ENCODE results near the gene C11orf58.

Gene C11orf58

DNA sequence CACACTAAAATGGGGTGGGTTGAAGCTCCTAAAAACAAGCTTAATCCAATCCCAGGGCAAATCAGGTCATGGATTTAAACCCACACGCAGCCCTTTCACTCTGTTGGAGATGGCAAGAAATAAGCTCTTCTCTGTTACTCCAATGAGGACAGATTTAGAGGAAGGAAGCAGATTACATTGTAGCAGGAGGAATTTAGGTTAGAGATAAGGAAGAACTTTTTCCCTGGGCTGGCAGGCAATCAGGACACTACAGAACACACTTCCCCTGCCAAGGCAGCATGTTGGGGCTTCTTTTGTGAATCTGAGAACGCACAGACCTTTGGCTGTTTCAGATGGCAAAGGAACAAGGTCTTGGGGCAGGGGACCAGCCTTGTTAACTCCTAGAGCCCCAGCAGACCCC is 46.2 kb downstream of the C11orf58 start:
- DNase-seq (ENCODE audit: low read depth in 2 of 2): no peak

DNA sequence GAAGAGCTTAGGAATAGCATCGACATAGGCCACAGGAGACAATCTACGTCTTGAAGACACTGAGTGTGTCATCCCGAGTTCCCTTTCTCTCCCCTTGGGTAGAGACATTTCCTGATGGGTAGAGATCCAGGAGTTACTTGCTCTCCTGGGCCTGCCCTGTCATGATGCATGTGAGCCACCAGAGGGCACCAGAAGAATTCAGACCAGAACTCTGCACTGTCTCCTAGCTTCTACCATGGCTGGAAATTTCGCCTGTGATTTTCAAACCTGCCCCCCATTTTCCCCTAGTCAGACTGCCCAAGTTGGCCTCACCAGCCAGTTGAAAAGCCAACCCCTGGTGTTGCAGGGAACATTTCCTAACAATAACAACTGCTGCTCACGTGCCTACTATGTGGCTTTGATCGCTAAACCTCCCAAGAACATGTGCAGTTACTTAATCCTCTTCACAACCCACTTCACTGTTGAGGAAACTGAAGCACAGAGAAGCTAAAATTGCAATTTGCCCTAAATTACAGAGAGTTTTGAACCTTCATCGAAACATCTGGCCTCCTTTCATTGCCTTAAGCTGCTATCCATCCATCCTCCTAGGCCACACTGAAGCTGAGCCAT is 47.2 kb downstream of the C11orf58 start:
- peak; percentile 9 to 33 for DNase-seq (ENCODE audit: low read depth in 2 of 2)

DNA sequence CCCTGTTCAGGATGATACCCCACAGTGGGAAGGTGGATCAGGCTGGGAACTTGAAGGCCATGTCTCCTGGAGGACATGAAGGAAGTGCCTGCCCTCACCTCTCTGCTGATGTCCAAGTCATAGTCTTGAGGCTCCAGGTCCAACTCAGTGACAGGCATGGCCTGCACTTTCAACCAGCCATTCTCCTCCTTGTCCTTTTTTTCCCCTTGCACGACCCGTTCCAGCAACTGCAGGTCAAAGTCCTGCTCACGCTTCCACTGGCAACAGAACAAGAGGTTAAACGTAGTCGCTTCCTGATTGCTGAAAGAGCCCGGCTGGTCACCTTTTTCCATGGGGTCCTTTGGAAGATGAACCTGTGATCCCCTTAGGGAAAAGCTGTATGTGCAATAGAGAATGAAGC is 47.7 kb downstream of the C11orf58 start:
- DNase-seq (ENCODE audit: low read depth in 2 of 2): no peak

DNA sequence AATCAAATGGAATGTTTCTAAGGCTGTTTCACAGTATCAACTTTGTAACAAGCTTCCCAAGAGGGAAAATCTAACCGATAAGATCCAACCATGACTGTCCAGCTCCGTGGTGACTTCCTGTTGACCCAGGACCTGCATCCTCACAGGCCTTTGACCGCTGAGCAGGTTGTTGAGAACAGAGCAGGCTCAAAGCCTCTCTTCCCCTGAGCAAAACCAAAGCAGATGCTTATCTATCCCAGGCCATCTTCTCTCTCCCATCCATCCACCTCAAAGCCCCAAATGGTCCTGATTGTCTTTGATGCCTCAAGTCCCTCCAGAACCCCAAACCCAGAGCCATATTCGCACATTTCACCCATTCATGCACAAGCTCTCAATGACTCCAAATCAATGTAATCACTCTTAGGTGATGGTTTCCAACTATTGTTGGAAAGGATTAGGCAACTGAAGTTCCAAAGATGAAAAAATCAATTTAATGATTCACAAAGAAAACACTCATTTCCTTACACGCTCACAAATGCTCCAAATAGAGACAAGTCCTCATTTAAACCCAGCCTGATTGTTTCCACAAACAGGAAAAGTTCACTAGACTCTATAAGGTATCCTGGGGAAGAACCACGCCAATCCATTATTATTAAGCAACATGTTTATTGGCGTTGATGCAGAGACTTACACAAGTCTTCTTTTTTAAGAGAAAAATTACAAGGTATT is 48.7 kb downstream of the C11orf58 start:
- no peak for DNase-seq (ENCODE audit: low read depth in 2 of 2)

DNA sequence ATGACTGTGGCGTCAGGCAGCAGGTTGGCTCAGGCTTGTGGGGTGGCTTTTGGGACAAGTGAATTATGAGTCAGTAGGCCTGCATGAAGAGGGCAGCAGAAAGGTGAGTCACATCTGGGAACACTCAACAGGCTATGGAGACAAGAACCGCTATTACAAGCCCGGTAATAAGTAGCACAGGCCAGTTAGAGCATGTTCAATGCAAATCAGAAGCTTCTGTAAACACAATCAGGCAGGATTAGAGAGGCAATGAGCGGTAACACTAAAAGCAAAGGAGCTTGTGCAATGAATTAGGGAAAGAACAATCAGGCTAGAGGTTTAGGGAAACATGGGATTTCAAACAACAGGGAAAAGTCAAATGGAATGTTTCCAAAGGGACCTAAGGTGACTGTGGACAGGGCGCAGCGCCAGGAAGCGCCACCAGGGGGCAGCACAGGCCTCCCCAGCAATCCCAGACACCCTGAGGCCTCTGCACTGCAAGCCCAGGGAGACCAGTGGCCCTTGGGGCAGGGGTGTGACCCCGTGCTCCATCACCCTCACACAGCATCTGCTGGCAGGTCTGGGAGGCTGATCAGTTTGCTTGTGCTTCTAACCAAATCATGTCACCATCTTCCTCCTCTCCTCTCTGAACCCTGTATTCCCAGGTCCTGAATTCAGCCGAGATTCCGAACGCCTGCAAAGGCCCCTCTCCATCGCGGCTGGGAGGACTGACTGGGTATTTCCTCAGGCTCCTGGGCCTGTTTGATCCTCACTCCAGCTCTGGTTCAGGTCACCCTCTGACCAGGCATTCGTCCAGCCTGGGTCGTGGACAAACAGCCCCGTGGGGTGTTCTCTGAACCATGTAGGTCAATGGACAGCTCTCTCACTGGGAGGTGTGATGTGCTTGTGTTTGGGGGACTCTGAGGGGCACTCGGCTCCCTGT is 50.0 kb downstream of the C11orf58 start:
- peak; percentile 10 to 27 for DNase-seq (ENCODE audit: low read depth in 2 of 2)

DNA sequence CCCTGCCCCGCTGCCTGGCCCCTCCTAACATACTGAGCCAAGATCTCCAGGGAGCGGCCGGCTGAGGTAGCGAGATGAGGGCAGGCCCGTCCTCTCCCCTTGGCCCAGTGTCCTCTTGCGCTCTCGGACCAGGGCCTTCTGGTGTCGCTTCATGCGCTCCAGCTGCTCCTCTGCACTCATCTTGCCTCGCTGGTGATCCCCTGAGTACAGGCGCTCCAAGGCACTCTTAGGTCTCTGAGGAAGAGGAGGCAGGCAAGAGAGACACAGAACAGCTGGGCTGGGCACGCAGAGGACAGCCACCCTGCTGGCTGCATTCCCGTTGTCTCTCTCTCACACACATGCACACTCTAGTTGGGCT is 50.6 kb downstream of the C11orf58 start:
- DNase-seq (ENCODE audit: low read depth in 2 of 2): no peak

DNA sequence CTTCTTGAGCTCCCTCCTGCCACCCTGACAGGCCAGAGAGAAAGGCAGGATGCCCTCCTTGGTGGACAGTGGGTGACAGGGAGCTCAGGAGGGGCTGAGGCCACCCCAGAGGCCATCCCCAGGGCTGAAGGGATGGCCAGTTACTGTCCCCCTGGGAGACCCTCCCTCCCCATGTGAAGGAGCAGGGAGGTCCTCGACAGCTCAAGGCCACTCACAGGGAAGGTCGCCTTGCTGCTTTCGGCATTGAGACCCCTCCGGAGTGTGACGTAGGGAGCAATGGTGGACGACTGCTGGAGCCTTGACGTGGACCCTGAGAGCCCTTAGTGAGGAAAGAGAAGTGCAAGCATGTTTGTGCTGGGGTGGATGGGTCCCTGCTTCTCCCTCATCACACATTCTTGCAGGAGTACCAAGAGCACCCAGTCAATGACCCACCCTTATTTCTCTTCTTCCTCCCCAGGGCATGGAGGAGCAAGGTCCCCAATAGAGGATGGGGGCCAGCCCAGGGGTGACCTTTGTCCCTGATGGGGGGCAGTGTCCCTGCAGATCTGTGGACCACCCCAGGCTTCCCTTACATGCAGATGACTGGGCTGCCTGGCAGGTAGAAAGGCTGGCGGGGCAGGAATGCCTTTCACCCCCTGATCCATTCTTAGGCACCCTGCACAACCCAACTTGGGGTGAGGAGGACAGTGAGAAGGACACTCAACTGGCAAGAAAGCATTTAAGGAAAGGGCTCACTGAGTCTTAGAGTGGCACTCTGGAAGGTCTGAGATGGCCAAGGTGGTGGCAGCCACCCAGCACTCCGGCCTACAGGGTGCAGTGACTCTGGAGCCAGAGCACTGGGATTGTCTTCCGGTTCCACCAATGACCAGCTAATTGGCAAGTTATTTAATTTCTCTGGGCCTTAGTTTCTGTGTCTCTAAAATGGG is 51.4 kb downstream of the C11orf58 start:
- no peak for DNase-seq (ENCODE audit: low read depth in 2 of 2)

DNA sequence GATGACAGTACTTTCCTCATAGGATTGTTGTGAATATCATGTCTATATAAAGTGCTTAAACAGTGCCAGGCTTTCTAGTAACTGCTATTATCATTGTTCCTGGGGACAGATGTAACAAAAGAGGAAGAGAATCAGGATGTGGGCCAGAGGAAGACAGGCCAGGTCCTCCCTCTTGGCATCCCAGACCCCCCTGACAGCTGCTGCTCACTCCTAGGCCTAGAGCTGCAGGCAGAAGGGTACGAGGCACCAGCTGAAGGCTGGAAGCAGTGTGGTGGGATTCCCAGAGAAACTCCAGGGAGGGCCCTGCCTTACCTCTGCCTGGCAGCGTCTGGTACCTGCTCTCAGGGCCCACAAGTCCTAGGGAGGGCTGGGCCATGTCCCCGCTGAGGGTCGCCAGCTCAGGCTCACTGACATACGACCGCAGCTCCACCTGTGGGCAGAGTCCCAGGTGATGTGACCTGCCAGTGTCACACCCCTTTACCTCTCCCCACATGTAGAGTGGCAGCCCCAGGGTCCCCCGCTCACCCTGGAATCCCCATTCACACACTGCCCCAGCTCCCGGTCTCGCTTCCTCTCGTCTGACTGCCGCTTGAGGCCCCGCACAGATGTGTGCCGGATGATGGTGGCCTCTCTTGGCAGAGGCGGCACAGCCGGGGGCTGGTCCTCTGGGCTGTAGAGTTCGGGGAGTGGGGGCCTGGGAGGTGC is 52.2 kb downstream of the C11orf58 start:
- DNase-seq (ENCODE audit: low read depth in 2 of 2): no peak

DNA sequence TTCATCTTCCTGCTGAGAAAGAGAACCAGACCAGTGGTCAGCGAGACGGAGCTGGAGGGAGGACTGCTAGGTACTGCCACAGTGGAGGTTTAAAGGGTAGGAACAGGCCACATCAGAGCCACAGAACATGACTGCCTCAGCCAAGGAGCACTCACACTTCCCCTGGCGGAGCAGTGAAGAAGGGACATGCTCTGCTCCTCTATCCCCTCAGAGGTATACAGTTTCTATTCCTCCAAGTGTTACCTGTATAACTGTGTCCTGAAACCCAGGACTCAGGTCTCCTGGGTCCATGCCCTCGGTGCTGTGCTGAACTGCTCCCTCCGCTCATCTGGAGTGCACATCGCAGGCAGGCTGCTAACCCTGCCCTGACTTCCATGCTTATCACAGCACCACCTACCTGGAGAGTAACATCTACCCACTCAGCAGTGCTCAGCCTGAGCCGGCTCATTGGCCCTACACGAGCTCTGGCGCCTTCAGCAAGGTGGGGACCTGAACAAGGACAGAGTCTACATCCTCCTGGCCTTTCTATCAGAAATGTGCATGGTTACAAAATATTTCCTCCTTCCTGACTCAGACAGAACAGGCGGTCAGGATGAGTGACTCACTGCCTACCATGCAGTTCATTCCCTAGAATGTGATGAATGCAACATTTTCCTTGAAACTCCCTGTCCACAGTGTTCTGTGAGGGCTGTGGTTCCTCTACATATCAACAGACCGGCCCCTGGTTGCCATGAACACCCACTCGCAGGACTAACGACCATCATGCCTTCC is 52.9 kb downstream of the C11orf58 start:
- DNase-seq (ENCODE audit: low read depth in 2 of 2): no peak

DNA sequence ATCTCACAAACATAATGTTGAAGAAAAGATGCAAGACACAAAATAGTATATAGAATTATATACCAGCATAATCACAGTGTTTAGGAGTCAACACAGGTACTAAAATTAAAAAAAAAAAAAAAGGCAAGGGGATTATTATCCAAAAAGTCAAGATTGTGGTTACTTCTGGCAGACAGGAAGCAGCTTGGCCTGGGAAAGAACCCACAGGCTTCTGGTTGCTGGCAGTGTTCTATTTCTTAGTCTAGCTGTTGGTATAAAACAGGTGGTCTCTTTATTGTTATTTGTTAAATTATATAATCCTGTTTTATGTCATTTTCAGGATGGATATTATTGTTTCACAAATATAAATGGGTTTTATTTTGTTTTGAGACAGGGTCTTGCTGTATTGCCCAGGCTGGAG is 54.0 kb downstream of the C11orf58 start:
- no peak for DNase-seq (ENCODE audit: low read depth in 2 of 2)

DNA sequence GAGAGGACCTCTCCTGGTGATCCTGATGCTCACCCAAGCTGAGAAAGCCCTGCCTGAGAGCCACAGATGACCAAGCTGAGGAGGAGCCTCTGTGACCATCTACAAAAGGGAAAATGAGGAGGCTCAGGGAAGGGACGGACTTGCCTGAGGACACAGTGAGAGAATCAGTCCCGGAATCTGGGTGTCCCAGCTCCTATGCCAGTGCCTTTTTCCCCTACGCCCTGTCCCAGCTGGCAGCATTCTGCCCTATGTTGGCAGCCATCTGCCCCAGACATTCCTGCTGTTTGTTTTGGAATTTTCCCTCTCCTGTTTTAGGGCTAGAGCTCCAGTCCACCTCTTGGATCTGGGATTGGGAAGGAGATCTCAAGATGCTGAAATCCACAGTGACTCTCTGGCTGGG is 54.6 kb downstream of the C11orf58 start:
- no peak for DNase-seq (ENCODE audit: low read depth in 2 of 2)

DNA sequence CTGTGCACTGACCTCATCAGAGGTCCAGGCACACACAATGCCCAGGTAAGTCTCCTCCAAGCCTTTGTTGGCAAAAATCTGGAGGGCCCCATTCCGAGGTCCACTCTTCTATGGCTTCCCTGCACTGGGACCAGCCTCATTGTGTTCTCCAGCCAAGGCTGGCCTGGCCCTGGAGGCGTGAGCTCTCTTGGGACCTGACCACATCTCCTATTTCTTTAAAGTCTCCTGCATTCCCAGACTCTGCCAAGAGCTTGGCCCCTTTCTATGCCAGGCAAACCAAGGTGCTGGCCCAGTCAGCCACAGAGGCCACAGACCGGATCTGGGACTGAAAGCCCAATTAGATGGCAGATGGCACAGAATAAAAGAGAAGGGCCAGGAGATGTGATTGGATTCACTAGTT is 55.1 kb downstream of the C11orf58 start:
- no peak for DNase-seq (ENCODE audit: low read depth in 2 of 2)

DNA sequence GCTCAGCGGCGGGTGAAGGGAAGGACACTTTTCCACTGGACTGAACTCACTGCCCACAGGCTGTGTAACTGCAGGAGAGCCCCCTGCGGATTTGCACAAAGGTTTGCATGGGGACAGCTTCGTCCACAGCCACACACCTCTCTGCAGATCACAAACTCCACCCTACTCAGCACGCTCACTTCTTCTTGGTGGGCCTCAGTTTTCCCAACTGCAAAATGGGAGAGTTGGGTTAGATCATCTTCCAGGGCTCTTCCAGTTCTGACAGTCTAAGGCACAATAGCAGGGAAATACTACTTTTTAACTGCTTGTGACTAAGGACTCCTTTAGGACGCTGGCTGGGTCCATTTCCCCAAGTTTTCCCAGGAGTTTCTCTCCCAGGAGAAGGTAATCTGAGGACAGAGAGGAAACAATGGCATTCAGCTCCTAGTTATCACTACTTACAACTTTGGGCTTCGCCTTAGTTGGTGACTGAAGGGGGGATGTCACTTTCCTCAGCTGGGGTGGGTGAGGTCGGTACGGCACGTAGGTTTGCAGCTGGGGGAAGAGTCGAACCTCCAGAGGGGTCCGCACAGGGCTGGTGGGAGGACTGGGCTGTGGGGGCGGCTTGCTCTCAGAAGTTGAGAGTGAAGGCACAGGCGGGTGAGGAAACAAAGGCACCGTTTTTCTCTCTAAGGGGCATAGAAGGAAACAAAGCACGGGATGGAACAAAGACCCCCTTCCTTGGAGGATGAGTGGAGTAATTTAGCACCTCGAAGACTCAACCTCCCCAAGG is 55.8 kb downstream of the C11orf58 start:
- no peak for DNase-seq (ENCODE audit: low read depth in 2 of 2)

DNA sequence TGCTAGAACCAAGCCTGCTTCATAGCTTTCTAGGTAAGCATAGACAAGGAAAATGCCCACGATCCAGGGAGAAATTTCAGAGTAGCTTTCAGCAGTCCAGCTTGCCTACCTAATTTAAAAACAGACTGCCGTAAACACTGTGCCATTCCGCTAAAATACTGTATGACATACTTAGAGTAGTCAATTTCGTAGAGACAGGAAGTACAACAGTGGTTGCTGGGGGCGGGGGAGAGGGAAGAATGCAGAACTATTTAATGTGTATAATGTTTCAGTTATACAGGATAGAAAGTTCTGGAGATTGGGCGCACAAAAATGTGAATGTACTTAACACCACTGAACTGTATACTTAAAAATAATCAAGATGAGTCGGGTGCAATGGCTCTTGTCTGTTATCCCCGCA is 56.7 kb downstream of the C11orf58 start:
- no peak for DNase-seq (ENCODE audit: low read depth in 2 of 2)

DNA sequence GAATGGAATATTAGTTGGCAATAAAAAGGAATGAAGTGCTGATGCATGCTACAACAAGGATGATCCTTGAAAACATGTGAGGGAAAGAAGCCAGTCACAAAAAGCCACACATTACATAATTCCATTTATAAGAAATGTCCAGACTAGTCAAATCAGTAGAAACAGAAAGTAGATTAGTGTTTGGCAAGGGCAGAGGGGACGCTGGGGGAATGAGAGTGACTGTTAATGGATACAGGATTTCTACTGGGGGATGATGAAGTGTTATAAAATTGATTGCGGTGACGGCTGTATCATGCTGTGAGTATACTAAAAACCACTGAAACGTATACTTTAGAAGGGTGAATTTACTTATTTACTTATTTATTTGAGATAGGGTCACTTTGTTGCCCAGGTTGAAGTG is 57.9 kb downstream of the C11orf58 start:
- no peak for DNase-seq (ENCODE audit: low read depth in 2 of 2)

DNA sequence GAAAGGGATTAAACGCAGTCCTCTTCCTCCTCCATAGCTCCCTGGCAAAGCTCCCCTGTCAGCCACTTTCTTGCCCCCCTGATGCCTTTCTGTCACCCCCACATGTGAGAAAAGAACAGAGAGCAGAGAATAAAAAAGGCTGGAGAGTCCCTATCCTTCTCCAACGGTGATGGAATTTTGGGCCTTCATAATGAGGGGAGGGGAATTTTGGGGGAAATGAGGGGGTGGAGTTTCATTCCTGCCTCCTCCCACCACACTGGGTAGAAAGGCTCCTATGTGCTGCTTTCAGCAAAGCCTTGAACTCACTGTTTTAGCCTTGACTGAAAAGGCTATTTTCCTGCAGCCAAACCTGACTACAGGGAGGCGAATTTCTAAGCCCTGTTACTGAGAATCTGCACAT is 59.3 kb downstream of the C11orf58 start:
- DNase-seq (ENCODE audit: low read depth in 2 of 2): no peak

DNA sequence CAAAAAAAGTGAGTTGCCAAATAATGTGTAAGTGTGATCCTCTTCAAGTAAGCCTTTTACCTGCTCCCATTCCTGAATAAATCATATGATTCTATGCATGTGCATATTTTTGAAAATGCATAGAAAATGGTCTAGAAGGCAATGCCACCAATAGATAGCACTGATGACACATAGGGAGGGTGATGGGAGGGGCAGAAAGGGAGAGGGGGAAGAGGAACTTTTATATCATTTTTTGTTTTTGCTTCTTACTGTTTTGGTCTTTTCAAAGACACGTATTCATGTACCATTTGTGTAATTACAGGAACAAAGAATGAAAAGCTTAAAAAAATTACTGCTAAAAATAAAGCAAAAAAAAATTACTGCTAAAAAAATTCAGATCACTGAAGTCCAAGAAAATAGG is 60.8 kb downstream of the C11orf58 start:
- DNase-seq (ENCODE audit: low read depth in 2 of 2): no peak

DNA sequence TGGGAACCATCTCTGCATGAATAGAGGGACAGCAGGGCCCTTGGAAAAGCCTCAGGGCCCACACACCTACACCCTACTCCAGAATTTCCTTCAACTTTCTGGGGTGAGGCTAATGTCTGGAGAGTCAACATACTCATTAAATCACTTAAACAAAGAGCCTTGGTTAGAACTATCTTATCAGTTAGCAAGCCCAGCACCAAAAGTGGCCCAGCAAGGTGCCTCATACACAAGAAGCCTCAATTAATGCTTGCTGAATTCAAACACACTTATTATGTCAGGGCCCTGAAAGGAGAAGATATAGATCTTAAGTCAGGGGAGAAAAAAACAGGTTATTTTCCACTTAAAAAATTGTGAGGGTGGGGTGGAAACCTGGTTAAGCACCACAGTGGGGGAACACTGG is 61.4 kb downstream of the C11orf58 start:
- no peak for DNase-seq (ENCODE audit: low read depth in 2 of 2)

DNA sequence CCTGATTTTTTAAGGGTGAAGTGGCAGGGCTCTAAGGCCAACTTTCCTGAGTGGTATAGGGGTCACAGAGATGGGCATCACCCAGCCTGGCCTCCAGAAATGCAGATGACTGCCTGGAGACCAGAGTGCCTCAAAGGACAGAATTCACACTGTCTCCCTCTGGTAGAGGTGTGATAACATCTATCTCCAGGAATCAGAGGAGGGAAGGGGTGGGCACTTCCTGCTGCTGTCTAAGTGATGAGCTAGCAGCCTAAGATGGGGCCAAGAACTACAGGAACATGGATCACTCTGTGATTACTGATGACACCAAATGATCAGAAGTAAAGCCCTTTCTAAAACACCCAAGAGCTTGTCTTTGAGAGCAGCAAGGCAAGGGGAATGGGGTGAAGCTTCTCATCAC is 61.9 kb downstream of the C11orf58 start:
- DNase-seq (ENCODE audit: low read depth in 2 of 2): no peak

Measured in stimulated activated CD4-positive, alpha-beta T cell treated with anti-CD3 and anti-CD28 coated beads, Interleukin-1b, Interleukin-23, amount 100 ng/mL, for 1 hour (primary cell).